Liver (tissue), 9 donors: ENCODE data around the gene YPEL2. TPM values are rescaled to one million over a fixed set of nuclear protein-coding genes. Genes with fewer than 3 reads are reported as not detected.

Experiments used
- DNase-seq: peaks from one replicate; pipeline ENCODE4 v3.0.0-alpha.2; 2017; ENCODE audit warnings: low spot score
- H3K27ac ChIP-seq, 2 donors: one replicate each; pipeline ENCODE4 v1.7.0; 2013; ENCODE audit warnings: inconsistent platforms in 2 of 2, low read length in 2 of 2, control low read depth in 1 of 2, low read depth in 1 of 2, mild to moderate bottlenecking in 1 of 2
- H3K27me3 ChIP-seq, 4 donors: one replicate each; pipeline versions ENCODE4 v1.6.1 to v1.7.0; 2013; ENCODE audit warnings: low read length in 3 of 4, inconsistent platforms in 1 of 4, mild to moderate bottlenecking in 1 of 4, moderate library complexity in 1 of 4; ENCODE audit not compliant: control insufficient read depth in 4 of 4, insufficient read depth in 4 of 4
- H3K36me3 ChIP-seq, 4 donors: one replicate each; pipeline versions ENCODE4 v1.6.1 to v1.7.0; 2013; ENCODE audit warnings: low read length in 3 of 4, mild to moderate bottlenecking in 3 of 4, low read depth in 1 of 4, moderate library complexity in 1 of 4; ENCODE audit not compliant: control insufficient read depth in 4 of 4, insufficient read depth in 3 of 4
- H3K4me1 ChIP-seq, 4 donors: one replicate each; pipeline versions ENCODE4 v1.6.1 to v1.7.0; 2013; ENCODE audit warnings: low read length in 3 of 4, mild to moderate bottlenecking in 3 of 4, moderate library complexity in 1 of 4; ENCODE audit not compliant: control insufficient read depth in 4 of 4, insufficient read depth in 4 of 4
- H3K4me3 ChIP-seq, 3 donors: one replicate each; pipeline versions ENCODE4 v1.6.1 to v1.7.0; 2013; ENCODE audit warnings: low read length in 3 of 3, control low read depth in 1 of 3, low read depth in 1 of 3, mild to moderate bottlenecking in 1 of 3
- H3K9ac ChIP-seq, 2 donors: one replicate each; pipeline ENCODE4 v1.7.0; 2013; ENCODE audit warnings: low read length in 2 of 2, mild to moderate bottlenecking in 2 of 2, moderate library complexity in 2 of 2, control low read depth in 1 of 2, low read depth in 1 of 2
- H3K9me3 ChIP-seq, 4 donors: one replicate each; pipeline versions ENCODE4 v1.6.1 to v1.7.0; 2013; ENCODE audit warnings: low read length in 3 of 4; ENCODE audit not compliant: control insufficient read depth in 4 of 4
- ATF3 ChIP-seq: IDR thresholded peaks from 2 replicates; pipeline ENCODE4 v1.6.1; 2016; ENCODE audit warnings: antibody characterized with exemption
- EGR1 ChIP-seq, 2 donors: IDR thresholded peaks; 2 replicates each; pipeline ENCODE4 v1.6.1; 2016 to 2018; ENCODE audit warnings: antibody characterized with exemption in 2 of 2, low read depth in 2 of 2
- FOXA1 ChIP-seq: IDR thresholded peaks from 2 replicates; pipeline ENCODE4 v1.6.1; 2016; ENCODE audit warnings: antibody characterized with exemption
- FOXA2 ChIP-seq: IDR thresholded peaks from 2 replicates; pipeline ENCODE4 v1.6.1; 2016; ENCODE audit warnings: antibody characterized with exemption
- GABPA ChIP-seq, 2 donors: IDR thresholded peaks in 1 of 2; conservative IDR thresholded peaks in 1 of 2; 2 replicates each; pipeline ENCODE4 v1.6.1; 2016; ENCODE audit warnings: antibody characterized with exemption in 2 of 2, mild to moderate bottlenecking in 1 of 2, moderate library complexity in 1 of 2
- HNF4A ChIP-seq, 2 donors: conservative IDR thresholded peaks; 2 replicates each; pipeline ENCODE4 v1.6.1; 2016; ENCODE audit warnings: antibody characterized with exemption in 2 of 2, mild to moderate bottlenecking in 2 of 2
- HNF4G ChIP-seq: IDR thresholded peaks from 2 replicates; pipeline ENCODE4 v1.6.1; 2016; ENCODE audit warnings: antibody characterized with exemption
- JUND ChIP-seq, 2 donors: IDR thresholded peaks; 2 replicates each; pipeline ENCODE4 v1.6.1; 2016; ENCODE audit warnings: antibody characterized with exemption in 2 of 2
- NR2F2 ChIP-seq: IDR thresholded peaks from 2 replicates; pipeline ENCODE4 v1.6.1; 2016; ENCODE audit warnings: antibody characterized with exemption
- RAD21 ChIP-seq, 2 donors: IDR thresholded peaks; 2 replicates each; pipeline ENCODE4 v1.6.1; 2016; ENCODE audit warnings: antibody characterized with exemption in 2 of 2, mild to moderate bottlenecking in 2 of 2
- RXRA ChIP-seq, 2 donors: IDR thresholded peaks; 2 replicates each; pipeline ENCODE4 v1.6.1; 2017 to 2018; ENCODE audit warnings: antibody characterized with exemption in 2 of 2, mild to moderate bottlenecking in 1 of 2
- SP1 ChIP-seq: IDR thresholded peaks from 2 replicates; pipeline ENCODE4 v1.6.1; 2018; ENCODE audit warnings: antibody characterized with exemption, mild to moderate bottlenecking
- TAF1 ChIP-seq: conservative IDR thresholded peaks from 2 replicates; pipeline ENCODE4 v1.6.1; 2016; ENCODE audit warnings: antibody characterized with exemption, mild to moderate bottlenecking
- YY1 ChIP-seq: IDR thresholded peaks from 2 replicates; pipeline ENCODE4 v1.6.1; 2016; ENCODE audit warnings: antibody characterized with exemption, mild to moderate bottlenecking
- WGBS: extraction: QIAGEN DNeasy Blood & Tissue Kit; methylation state at CpG from one replicate; pipeline ENCODE4 v1.1.7; 2013; 5-methylcytosine and 5-hydroxymethylcytosine counted together
- polyA plus RNA-seq, 2 donors: library from polyadenylated mRNA; stranded (reverse) in 1 of 2; unstranded in 1 of 2; fragments of 200-250 nt in 1 of 2; fragments of >200 nt in 1 of 2; fragmentation: Nextera tagmentation in 1 of 2; extraction: Ambion mirVana in 1 of 2; gene quantifications; one replicate each; pipeline versions ENCODE4 v1.2.1 to v1.2.3, GENCODE V29; 2013 to 2015
- total RNA-seq, 2 donors: library from RNA; depleted of rRNA; stranded (reverse); fragments of >200 nt; gene quantifications; one replicate each; pipeline ENCODE4 v1.2.3, GENCODE V29; 2014
- TF ChIP-seq, protein P1 (sequence below): fragments of 150-350 bp; IDR thresholded peaks from 2 replicates; pipeline ENCODE4 v1.5.1; 2017; ENCODE audit warnings: improper control_type of control experiment, low read depth, low read length; ENCODE audit not compliant: missing input control
- TF ChIP-seq, protein P2 (sequence below): IDR thresholded peaks from 2 replicates; pipeline ENCODE4 v1.6.1; 2016; ENCODE audit warnings: antibody characterized with exemption, mild to moderate bottlenecking
- TF ChIP-seq, protein P3 (sequence below): IDR thresholded peaks from 2 replicates; pipeline ENCODE4 v1.6.1; 2016; ENCODE audit warnings: antibody characterized with exemption
- TF ChIP-seq, protein P4 (sequence below): IDR thresholded peaks from 2 replicates; pipeline ENCODE4 v1.6.1; 2016; ENCODE audit warnings: antibody characterized with exemption
- donor health status: healthy.
- donor health status: healthy.
- donor health status: healthy.
- donor health status: healthy.
- donor health status: healthy.

Gene YPEL2
- total and polyA plus RNA-seq, 4 donors = 4.2 to 23.8 (median 11.3) TPM

DNA sequence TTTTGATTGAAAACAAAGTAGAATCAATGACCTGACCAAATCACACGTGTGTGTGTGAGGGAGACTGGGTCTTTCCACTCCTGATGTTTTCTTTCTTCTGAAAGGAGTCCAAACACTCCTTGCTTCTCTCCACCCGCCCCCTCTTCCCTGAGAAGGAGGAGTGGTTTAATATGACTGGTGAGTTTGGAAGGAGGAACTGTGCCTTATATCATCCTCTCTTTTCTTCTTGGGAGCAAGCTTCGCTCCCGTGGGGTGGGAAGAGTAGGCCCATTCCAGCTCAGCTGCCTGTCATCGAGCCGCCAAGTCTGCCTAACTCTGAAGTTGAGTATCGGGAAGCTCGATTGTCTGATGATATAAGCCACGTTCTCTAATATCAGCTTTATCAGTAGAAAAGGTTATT is 96.5 kb downstream of the YPEL2 start:
- peak overlapping the region; percentile 83 to 88 for H3K27ac ChIP-seq
- H3K27me3 ChIP-seq = no peaks in the 10 kb centered on the region
- H3K36me3 ChIP-seq = peaks cover 0 to 2% (median 0%) of the 10 kb centered on the region in 4 donors
- H3K4me3 ChIP-seq = no peak overlapping the region
- no peak for DNase-seq
- WGBS = 77% methylated on average over 9 of the region's 9 CpGs
- H3K4me1 ChIP-seq = peaks cover 25 to 74% (median 60%) of the 10 kb centered on the region in 4 donors
- TF ChIP-seq, protein P1, sequence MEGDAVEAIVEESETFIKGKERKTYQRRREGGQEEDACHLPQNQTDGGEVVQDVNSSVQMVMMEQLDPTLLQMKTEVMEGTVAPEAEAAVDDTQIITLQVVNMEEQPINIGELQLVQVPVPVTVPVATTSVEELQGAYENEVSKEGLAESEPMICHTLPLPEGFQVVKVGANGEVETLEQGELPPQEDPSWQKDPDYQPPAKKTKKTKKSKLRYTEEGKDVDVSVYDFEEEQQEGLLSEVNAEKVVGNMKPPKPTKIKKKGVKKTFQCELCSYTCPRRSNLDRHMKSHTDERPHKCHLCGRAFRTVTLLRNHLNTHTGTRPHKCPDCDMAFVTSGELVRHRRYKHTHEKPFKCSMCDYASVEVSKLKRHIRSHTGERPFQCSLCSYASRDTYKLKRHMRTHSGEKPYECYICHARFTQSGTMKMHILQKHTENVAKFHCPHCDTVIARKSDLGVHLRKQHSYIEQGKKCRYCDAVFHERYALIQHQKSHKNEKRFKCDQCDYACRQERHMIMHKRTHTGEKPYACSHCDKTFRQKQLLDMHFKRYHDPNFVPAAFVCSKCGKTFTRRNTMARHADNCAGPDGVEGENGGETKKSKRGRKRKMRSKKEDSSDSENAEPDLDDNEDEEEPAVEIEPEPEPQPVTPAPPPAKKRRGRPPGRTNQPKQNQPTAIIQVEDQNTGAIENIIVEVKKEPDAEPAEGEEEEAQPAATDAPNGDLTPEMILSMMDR = no peak
- TF ChIP-seq HNF4G (no peak), EGR1 (IDR thresholded peaks at IDR 0.05; ENCODE audit: low read depth in 2 of 2) (no peak), GABPA (IDR thresholded peaks at IDR 0.05 in 1 of 2, conservative IDR thresholded peaks at IDR 0.05 in 1 of 2) (no peak), FOXA1 (no peak), FOXA2 (no peak), YY1 (no peak), TAF1 (no peak), ATF3 (no peak), RAD21 (IDR thresholded peaks at IDR 0.05) (no peak), JUND (IDR thresholded peaks at IDR 0.05) (no peak), HNF4A (conservative IDR thresholded peaks at IDR 0.05) (no peak), NR2F2 (no peak), SP1 (no peak), RXRA (IDR thresholded peaks at IDR 0.05) (no peak)
- TF ChIP-seq, protein P2, sequence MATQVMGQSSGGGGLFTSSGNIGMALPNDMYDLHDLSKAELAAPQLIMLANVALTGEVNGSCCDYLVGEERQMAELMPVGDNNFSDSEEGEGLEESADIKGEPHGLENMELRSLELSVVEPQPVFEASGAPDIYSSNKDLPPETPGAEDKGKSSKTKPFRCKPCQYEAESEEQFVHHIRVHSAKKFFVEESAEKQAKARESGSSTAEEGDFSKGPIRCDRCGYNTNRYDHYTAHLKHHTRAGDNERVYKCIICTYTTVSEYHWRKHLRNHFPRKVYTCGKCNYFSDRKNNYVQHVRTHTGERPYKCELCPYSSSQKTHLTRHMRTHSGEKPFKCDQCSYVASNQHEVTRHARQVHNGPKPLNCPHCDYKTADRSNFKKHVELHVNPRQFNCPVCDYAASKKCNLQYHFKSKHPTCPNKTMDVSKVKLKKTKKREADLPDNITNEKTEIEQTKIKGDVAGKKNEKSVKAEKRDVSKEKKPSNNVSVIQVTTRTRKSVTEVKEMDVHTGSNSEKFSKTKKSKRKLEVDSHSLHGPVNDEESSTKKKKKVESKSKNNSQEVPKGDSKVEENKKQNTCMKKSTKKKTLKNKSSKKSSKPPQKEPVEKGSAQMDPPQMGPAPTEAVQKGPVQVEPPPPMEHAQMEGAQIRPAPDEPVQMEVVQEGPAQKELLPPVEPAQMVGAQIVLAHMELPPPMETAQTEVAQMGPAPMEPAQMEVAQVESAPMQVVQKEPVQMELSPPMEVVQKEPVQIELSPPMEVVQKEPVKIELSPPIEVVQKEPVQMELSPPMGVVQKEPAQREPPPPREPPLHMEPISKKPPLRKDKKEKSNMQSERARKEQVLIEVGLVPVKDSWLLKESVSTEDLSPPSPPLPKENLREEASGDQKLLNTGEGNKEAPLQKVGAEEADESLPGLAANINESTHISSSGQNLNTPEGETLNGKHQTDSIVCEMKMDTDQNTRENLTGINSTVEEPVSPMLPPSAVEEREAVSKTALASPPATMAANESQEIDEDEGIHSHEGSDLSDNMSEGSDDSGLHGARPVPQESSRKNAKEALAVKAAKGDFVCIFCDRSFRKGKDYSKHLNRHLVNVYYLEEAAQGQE = no peak
- TF ChIP-seq, protein P3, sequence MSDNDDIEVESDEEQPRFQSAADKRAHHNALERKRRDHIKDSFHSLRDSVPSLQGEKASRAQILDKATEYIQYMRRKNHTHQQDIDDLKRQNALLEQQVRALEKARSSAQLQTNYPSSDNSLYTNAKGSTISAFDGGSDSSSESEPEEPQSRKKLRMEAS = no peak
- no peak overlapping the region for H3K9ac ChIP-seq
- H3K9me3 ChIP-seq = no peaks in the 10 kb centered on the region

- peaks cover 0 to 2% (median 0%) of the 10 kb centered on the region in 4 donors for H3K36me3 ChIP-seq
- no peak for DNase-seq
- H3K27ac ChIP-seq = peak overlapping the region; percentile 83 to 88
- 37% methylated on average over 6 of the region's 6 CpGs for WGBS
- H3K4me3 ChIP-seq = no peak overlapping the region
- H3K9me3 ChIP-seq = no peaks in the 10 kb centered on the region
- no peak overlapping the region for H3K9ac ChIP-seq
- peaks cover 22 to 65% (median 55%) of the 10 kb centered on the region in 4 donors for H3K4me1 ChIP-seq
- no peaks in the 10 kb centered on the region for H3K27me3 ChIP-seq
- no peak for TF ChIP-seq HNF4G
- no peak for TF ChIP-seq SP1
- no peak for TF ChIP-seq FOXA2
- TF ChIP-seq NR2F2 = no peak
- TF ChIP-seq EGR1 (IDR thresholded peaks at IDR 0.05; ENCODE audit: low read depth in 2 of 2) = no peak
- no peak for TF ChIP-seq YY1
- TF ChIP-seq, protein P4, sequence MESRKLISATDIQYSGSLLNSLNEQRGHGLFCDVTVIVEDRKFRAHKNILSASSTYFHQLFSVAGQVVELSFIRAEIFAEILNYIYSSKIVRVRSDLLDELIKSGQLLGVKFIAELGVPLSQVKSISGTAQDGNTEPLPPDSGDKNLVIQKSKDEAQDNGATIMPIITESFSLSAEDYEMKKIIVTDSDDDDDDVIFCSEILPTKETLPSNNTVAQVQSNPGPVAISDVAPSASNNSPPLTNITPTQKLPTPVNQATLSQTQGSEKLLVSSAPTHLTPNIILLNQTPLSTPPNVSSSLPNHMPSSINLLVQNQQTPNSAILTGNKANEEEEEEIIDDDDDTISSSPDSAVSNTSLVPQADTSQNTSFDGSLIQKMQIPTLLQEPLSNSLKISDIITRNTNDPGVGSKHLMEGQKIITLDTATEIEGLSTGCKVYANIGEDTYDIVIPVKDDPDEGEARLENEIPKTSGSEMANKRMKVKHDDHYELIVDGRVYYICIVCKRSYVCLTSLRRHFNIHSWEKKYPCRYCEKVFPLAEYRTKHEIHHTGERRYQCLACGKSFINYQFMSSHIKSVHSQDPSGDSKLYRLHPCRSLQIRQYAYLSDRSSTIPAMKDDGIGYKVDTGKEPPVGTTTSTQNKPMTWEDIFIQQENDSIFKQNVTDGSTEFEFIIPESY = peak; percentile 7
- TF ChIP-seq RAD21 (IDR thresholded peaks at IDR 0.05) = peak; percentile 23 to 24
- no peak for TF ChIP-seq ATF3
- no peak for TF ChIP-seq FOXA1
- peak in 1 of 2 donors; percentile 40 for TF ChIP-seq JUND (IDR thresholded peaks at IDR 0.05)
- TF ChIP-seq TAF1 = no peak
- peak in 1 of 2 donors; percentile 59 for TF ChIP-seq RXRA (IDR thresholded peaks at IDR 0.05)
- TF ChIP-seq, protein P2 = no peak
- TF ChIP-seq, protein P3 = no peak
Measured at GRCh38 chr17:59428916-59429485, 97.5 kb downstream of the YPEL2 start.
